ENCODE results near the gene PAXIP1. TPM values are rescaled to one million over a fixed set of nuclear protein-coding genes. Genes with fewer than 3 reads are reported as not detected.

The PAXIP1 gene
- total RNA-seq, 2 donors from 2014 or later, result 12.0 to 13.0 TPM

DNA sequence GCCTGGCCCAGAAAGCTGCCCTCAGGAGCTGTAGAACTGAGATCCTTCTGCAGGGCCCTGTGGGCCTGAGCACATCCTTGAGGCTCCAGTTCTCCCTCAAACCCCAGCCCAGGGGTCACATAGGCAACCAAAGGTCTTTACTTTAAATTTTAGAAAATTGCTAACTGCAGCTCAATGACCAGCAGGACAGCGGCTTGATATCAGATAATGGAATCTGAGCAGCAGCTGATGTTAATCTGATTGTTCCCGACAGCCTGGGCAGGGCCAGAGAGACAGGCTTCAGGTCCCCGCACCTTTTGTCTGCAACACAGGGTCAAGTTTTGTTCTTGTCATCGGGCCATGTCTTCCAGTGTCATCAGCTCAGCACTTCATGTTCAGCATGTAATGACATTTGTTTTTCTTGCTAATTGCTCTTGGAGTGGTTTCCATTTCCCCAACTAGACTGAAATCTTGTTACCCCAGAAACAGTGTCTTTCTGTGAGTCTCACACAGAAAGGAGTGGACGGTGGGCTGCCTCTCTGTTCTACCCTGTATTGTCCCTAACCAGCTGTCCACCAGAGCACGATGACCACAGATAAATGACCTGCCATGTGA, 91.0 kb downstream of the PAXIP1 start:
- Histone ChIP-seq H3K27me3 (replicated peaks; ENCODE audit: insufficient read depth) (no peaks in the 10 kb centered on the region), H3K9me3 (peaks cover 3% of the 10 kb centered on the region), H3K4me1 (ENCODE audit: control insufficient read depth in 1 of 2, low read depth in 2 of 2) (peaks cover 0 to 5% of the 10 kb centered on the region in 2 donors), H3K4me3 (no peak overlapping the region), H3K27ac (no peak overlapping the region), H3K36me3 (no peaks in the 10 kb centered on the region)
- no peak for DNase-seq (ENCODE audit: low spot score)
- TF ChIP-seq CTCF (IDR thresholded peaks at IDR 0.05), result no peak
- ATAC-seq (ENCODE audit: insufficient number of reproducible peaks, low FRiP score, low read depth), result no peak

- Histone ChIP-seq H3K36me3 (no peaks in the 10 kb centered on the region), H3K9me3 (peaks cover 3% of the 10 kb centered on the region), H3K4me1 (ENCODE audit: control insufficient read depth in 1 of 2, low read depth in 2 of 2) (peaks cover 0 to 5% of the 10 kb centered on the region in 2 donors), H3K27ac (no peak overlapping the region), H3K4me3 (no peak overlapping the region), H3K27me3 (replicated peaks; ENCODE audit: insufficient read depth) (no peaks in the 10 kb centered on the region)
- DNase-seq (ENCODE audit: low spot score) (no peak), ATAC-seq (ENCODE audit: insufficient number of reproducible peaks, low FRiP score, low read depth) (no peak)
- no peak for TF ChIP-seq CTCF (IDR thresholded peaks at IDR 0.05)
Measured at GRCh38 chr7:154911411-154911810, 91.5 kb downstream of the PAXIP1 start.

GRCh38 chr7:154910977-154911376, 91.9 kb downstream of the PAXIP1 start:
- Histone ChIP-seq H3K36me3 (no peaks in the 10 kb centered on the region), H3K9me3 (peaks cover 3% of the 10 kb centered on the region), H3K4me3 (no peak overlapping the region), H3K27me3 (replicated peaks; ENCODE audit: insufficient read depth) (no peaks in the 10 kb centered on the region), H3K27ac (no peak overlapping the region), H3K4me1 (ENCODE audit: control insufficient read depth in 1 of 2, low read depth in 2 of 2) (peaks cover 0 to 5% of the 10 kb centered on the region in 2 donors)
- no peak for DNase-seq (ENCODE audit: low spot score)
- no peak for TF ChIP-seq CTCF (IDR thresholded peaks at IDR 0.05)
- ATAC-seq (ENCODE audit: insufficient number of reproducible peaks, low FRiP score, low read depth), result no peak

- Histone ChIP-seq H3K27ac (no peak overlapping the region), H3K27me3 (replicated peaks; ENCODE audit: insufficient read depth) (no peaks in the 10 kb centered on the region), H3K9me3 (peaks cover 3% of the 10 kb centered on the region), H3K36me3 (no peaks in the 10 kb centered on the region), H3K4me1 (ENCODE audit: control insufficient read depth in 1 of 2, low read depth in 2 of 2) (peaks cover 0 to 5% of the 10 kb centered on the region in 2 donors), H3K4me3 (no peak overlapping the region)
- TF ChIP-seq CTCF (IDR thresholded peaks at IDR 0.05), result no peak
- DNase-seq (ENCODE audit: low spot score), result no peak
- no peak for ATAC-seq (ENCODE audit: insufficient number of reproducible peaks, low FRiP score, low read depth)
Measured at GRCh38 chr7:154910125-154910524, 92.8 kb downstream of the PAXIP1 start.

DNA sequence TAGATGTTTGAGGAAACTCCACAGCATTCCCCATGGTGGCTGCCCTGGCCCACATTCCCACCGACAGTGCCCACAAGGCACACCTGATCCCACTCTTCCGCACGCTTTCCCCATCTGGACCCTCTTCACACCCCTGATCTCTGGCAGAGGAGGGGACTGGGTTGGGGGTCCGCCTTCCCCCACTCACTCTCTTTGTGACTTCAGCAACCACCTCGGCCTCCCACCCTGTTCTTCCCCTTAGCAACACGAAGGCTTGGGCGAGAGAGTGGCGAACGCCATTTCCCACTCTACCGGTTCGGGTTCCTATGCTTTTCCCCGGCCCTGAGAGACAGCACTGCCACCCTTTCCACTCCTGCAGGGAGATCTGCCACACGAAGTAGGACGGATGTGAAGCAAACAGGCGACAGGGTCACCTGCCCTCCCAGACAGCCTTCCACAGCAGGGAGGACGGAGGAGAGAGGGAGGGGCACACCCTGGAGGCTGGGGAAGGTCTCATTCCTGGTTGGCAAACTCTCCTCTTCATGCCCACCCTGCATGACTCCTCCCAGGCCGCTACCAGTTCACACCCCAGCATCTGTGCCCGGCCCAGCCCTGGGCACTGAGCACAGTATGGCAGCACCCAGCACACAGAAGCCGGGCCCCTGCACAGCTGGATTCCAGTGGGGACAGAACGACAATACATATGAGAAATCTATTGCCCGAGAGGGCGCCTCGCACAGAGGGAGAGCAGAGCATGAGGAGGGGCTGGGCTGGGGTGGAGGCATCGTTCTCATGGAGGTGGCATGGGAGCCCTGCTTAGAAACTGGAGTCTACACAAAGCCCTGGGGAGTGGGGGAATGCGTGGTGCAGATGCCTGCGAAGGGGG, 93.5 kb downstream of the PAXIP1 start:
- Histone ChIP-seq H3K36me3 (no peaks in the 10 kb centered on the region), H3K27ac (no peak overlapping the region), H3K27me3 (replicated peaks; ENCODE audit: insufficient read depth) (no peaks in the 10 kb centered on the region), H3K9me3 (peaks cover 3% of the 10 kb centered on the region), H3K4me1 (ENCODE audit: control insufficient read depth in 1 of 2, low read depth in 2 of 2) (peaks cover 0 to 4% of the 10 kb centered on the region in 2 donors), H3K4me3 (no peak overlapping the region)
- DNase-seq (ENCODE audit: low spot score), result no peak
- ATAC-seq (ENCODE audit: insufficient number of reproducible peaks, low FRiP score, low read depth), result no peak
- no peak for TF ChIP-seq CTCF (IDR thresholded peaks at IDR 0.05)

All from thoracic aorta (tissue), 2 donors.